Uterus (tissue), 4 donors: ENCODE results near the gene TRPC5OS. TPM values are rescaled to one million over a fixed set of nuclear protein-coding genes. Genes with fewer than 3 reads are reported as not detected.

Source experiments
- DNase-seq, 2 donors: peaks; one replicate each; pipeline ENCODE4 v3.0.0-alpha.2; 2019 to 2020
- H3K27ac ChIP-seq, 2 donors: fragments of 200-600 bp; sonication (generic); 1 replicate in 1 of 2; 2 replicates in 1 of 2; pipeline ENCODE4 v1.5.1; 2016 to 2018
- H3K27me3 ChIP-seq, 2 donors: fragments of 200-600 bp; sonication (generic); one replicate each; pipeline ENCODE4 v1.5.1; 2018 to 2019; ENCODE audit warnings: control low read depth in 1 of 2
- H3K36me3 ChIP-seq, 2 donors: fragments of 200-600 bp; sonication (generic); one replicate each; pipeline ENCODE4 v1.5.1; 2019; ENCODE audit warnings: control low read depth in 1 of 2
- H3K4me1 ChIP-seq, 2 donors: fragments of 200-600 bp; sonication (generic); one replicate each; pipeline ENCODE4 v1.5.1; 2018 to 2019; ENCODE audit warnings: control low read depth in 1 of 2
- H3K4me3 ChIP-seq, 2 donors: fragments of 200-600 bp; sonication (generic); 1 replicate in 1 of 2; 2 replicates in 1 of 2; pipeline ENCODE4 v1.5.1; 2018 to 2019; ENCODE audit warnings: mild to moderate bottlenecking in 1 of 2
- H3K9me3 ChIP-seq, 2 donors: fragments of 200-600 bp; sonication (generic); one replicate each; pipeline ENCODE4 v1.5.1; 2019; ENCODE audit warnings: control low read depth in 1 of 2
- CTCF ChIP-seq, 4 experiments: fragments of 200-600 bp in 2 of 4; fragments of 450-650 bp in 2 of 4; sonication (generic) in 2 of 4; IDR thresholded peaks; one replicate each; pipeline ENCODE4 v1.5.1; 2016 to 2019; ENCODE audit warnings: antibody characterized with exemption in 4 of 4, mild to moderate bottlenecking in 2 of 4, moderate library complexity in 1 of 4
- POLR2A ChIP-seq, 2 donors: fragments of 450-650 bp; IDR thresholded peaks; one replicate each; pipeline ENCODE4 v1.6.1; 2016; ENCODE audit warnings: antibody characterized with exemption in 2 of 2, mild to moderate bottlenecking in 1 of 2, moderate library complexity in 1 of 2
- intact Hi-C: fragments of 100-400 bp; cut with DNase I; formaldehyde crosslinking; loops from one replicate; pipeline ENCODE4 v1.15.1; 2023; ENCODE audit warnings: low total_unique reads
- total RNA-seq, 4 donors: library from RNA; depleted of rRNA in 3 of 4; stranded (reverse); fragments of >200 nt in 3 of 4; gene quantifications; one replicate each; pipeline versions ENCODE4 v1.1.0 to v1.2.4, GENCODE V29; 2014 to 2023
- donor health status: DM: yes; HTN: yes; CAD: no.

TRPC5OS gene
- total RNA-seq, 4 donors from 2014 or later = not detected

DNA sequence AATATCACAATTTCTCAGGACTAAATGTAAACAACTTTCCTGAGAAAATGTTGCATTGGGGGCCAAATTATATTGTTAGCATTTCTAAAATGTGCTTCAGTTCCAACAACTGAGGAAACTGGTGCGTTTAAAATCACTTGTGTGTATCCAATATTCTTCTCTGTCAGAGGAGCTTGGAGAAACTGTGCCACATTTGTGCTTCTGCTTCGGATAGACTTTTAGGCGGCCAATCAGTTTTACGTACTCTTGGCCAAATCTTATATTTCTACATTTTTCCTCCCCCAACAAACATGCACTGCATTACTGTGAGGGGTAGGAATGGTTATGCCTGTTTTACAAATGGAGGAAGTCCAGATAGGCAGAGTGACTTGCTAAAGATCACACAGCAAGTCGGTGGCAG is 27.4 kb upstream of the TRPC5OS start:
- no peak overlapping the region for H3K4me3 ChIP-seq
- no peak for TF ChIP-seq CTCF (IDR thresholded peaks at IDR 0.05)
- TF ChIP-seq POLR2A (IDR thresholded peaks at IDR 0.05) = no peak
- intact Hi-C loops = no loop called here
- no peak for DNase-seq
- no peaks in the 10 kb centered on the region for H3K27me3 ChIP-seq
- H3K36me3 ChIP-seq = no peaks in the 10 kb centered on the region
- H3K4me1 ChIP-seq = no peaks in the 10 kb centered on the region
- no peaks in the 10 kb centered on the region for H3K9me3 ChIP-seq
- H3K27ac ChIP-seq = no peak overlapping the region

DNA sequence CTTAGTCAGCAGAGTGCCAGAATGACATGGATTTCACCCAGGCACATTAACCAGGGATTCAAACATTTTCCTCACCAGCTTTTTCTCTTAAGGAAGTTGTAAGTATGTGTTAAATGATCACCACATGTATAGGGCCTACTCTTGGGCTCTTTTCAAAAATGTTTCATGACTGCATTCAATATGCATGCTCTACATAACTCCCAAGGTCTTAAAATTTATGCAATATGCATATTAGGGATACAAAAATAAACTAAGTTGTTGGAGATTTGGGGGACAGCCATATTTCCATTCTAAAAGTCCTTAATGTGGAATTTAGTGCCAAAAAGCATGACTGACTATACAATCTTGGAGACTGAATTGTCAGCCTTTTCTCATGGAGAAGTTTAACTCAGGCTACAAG is 25.0 kb upstream of the TRPC5OS start:
- intact Hi-C loops = no loop called here
- no peaks in the 10 kb centered on the region for H3K4me1 ChIP-seq
- DNase-seq = no peak
- H3K4me3 ChIP-seq = no peak overlapping the region
- no peaks in the 10 kb centered on the region for H3K36me3 ChIP-seq
- no peak for TF ChIP-seq POLR2A (IDR thresholded peaks at IDR 0.05)
- TF ChIP-seq CTCF (IDR thresholded peaks at IDR 0.05) = no peak
- no peaks in the 10 kb centered on the region for H3K9me3 ChIP-seq
- H3K27me3 ChIP-seq = no peaks in the 10 kb centered on the region
- no peak overlapping the region for H3K27ac ChIP-seq

DNA sequence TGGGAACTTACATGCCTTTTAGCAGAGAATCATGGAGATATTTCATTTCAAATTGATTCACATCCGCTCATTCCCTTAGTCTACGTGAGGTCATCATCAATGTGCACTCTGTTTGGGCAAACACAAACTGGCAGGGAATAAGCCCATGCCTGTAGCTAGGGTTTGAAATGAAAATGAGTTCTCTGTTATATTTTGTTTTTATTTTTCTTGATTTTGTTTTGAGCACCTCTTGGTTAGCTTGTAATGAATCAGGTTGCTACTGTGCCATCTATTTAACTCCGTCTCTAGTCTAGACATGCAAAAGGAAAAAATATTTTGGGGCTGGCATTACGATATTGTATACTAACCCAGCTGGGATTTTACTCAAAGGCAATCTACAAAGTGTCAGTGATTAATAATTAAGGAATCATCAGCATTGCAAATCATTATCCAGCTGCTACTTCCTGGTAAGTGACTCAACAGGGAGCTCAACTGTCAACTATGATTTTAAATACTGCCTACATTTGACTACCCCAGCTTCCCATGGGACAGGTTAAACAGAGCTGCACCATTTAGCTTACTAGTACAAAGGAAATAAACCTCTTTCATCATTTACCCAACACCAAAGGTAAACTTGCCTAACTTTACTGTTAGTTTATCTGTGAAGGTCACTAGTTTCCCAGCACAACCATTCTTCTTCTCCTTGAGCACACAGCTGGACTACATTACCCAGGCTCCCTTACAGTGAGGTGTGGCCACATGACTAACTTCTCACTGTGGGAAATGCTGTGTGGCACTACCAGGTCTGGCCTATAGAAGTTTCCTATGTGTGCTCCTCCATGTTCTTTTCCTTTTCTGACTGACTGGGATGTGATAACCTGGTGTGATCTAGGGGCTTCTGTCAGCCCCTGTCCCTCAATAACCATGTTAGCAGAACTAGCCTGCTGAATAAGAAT is 21.2 kb upstream of the TRPC5OS start:
- Histone ChIP-seq H3K27ac (no peak overlapping the region), H3K9me3 (no peaks in the 10 kb centered on the region), H3K4me3 (no peak overlapping the region), H3K27me3 (no peaks in the 10 kb centered on the region), H3K36me3 (no peaks in the 10 kb centered on the region), H3K4me1 (no peaks in the 10 kb centered on the region)
- intact Hi-C loops = no loop called here
- DNase-seq = no peak
- TF ChIP-seq CTCF (IDR thresholded peaks at IDR 0.05) = no peak
- no peak for TF ChIP-seq POLR2A (IDR thresholded peaks at IDR 0.05)

GRCh38 chrX:111857534-111858060 is 18.4 kb upstream of the TRPC5OS start:
- no peak overlapping the region for H3K27ac ChIP-seq
- intact Hi-C loops = no loop called here

More at GRCh38 chrX:111857534-111858060, 18.4 kb upstream of the TRPC5OS start:
- no peak overlapping the region for H3K4me3 ChIP-seq
- no peaks in the 10 kb centered on the region for H3K4me1 ChIP-seq
- TF ChIP-seq CTCF (IDR thresholded peaks at IDR 0.05) (no peak), POLR2A (IDR thresholded peaks at IDR 0.05) (no peak)
- no peak for DNase-seq
- no peaks in the 10 kb centered on the region for H3K27me3 ChIP-seq
- H3K36me3 ChIP-seq = no peaks in the 10 kb centered on the region
- H3K9me3 ChIP-seq = no peaks in the 10 kb centered on the region
